SH-SY5Y (cell line): ENCODE measurements around the gene HSF2BP.

Experiments used
- GATA2 ChIP-seq: IDR thresholded peaks from 2 replicates; pipeline ENCODE4 v1.6.1; 2011; ENCODE audit warnings: mild to moderate bottlenecking, low read depth, low read length
- GATA3 ChIP-seq: IDR thresholded peaks from 2 replicates; pipeline ENCODE4 v1.6.1; 2011; ENCODE audit warnings: low read depth, mild to moderate bottlenecking, low read length, moderate library complexity

DNA sequence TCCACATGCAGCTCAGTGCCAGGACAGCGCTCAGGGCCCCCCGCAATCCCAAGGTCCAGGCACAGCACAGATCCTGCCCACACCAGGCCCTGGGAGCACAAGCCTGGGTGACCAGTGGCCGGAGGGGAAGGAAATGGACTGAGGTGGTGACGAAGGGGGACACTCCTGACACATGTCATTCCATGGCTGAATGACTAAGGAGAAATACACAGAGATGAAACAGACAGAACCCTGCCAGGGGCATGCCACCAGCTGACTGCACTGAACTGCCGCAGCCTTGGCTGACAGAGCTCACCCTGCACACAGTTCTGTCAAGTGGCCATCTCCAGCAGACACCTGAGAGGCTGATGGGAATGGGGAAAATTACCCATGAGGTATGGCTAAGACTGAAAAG is 56.1 kb downstream of the HSF2BP start:
- no peak for TF ChIP-seq GATA2
- TF ChIP-seq GATA3: no peak
